H1 (cell line): ENCODE measurements around the gene LRRC72. TPM values are rescaled to one million over a fixed set of nuclear protein-coding genes. Genes with fewer than 3 reads are reported as not detected.

Experiments
- CTCF ChIA-PET: fragments of 300-600 bp; sonication (Branson Sonifier 250); formaldehyde crosslinking; loops from one replicate; lab custom pipeline; 2021; ENCODE audit not compliant: partially characterized antibody; lab: Charles Lee
- POLR2A ChIA-PET: fragments of 300-600 bp; sonication (Branson Sonifier 250); formaldehyde crosslinking; loops from one replicate; lab custom pipeline; 2021; ENCODE audit warnings: inconsistent platforms; ENCODE audit not compliant: partially characterized antibody; lab: Charles Lee
- DNase-seq, 2 experiments: peaks; one replicate each; pipeline versions ENCODE4 v3.0.0 to v3.0.0-alpha.2; 2010 to 2022; ENCODE audit warnings: low spot score in 2 of 2, low read depth in 1 of 2, mixed read lengths in 1 of 2
- FAIRE-seq: peaks from 2 replicates; lab custom pipeline; 2011; peaks lifted over from hg19 to GRCh38; lab: Jason Lieb, UNC
- H2AFZ ChIP-seq: 2 replicates; pipeline ENCODE4 v1.8.1; 2012; ENCODE audit warnings: low read length, inconsistent platforms
- H2AK5ac ChIP-seq: 2 replicates; pipeline ENCODE4 v1.6.1; 2013; ENCODE audit warnings: low read depth, low read length
- H2BK120ac ChIP-seq: replicated peaks from 2 replicates; pipeline ENCODE3; 2013; ENCODE audit warnings: low read depth, low read length, inconsistent platforms
- H2BK12ac ChIP-seq: 2 replicates; pipeline ENCODE4 v1.6.1; 2013; ENCODE audit warnings: low read depth, low read length
- H2BK15ac ChIP-seq: 2 replicates; pipeline ENCODE4 v1.6.1; 2013; ENCODE audit warnings: low read length
- H2BK20ac ChIP-seq: 2 replicates; pipeline ENCODE4 v1.6.1; 2013; ENCODE audit warnings: low read length
- H2BK5ac ChIP-seq: 2 replicates; pipeline ENCODE4 v1.6.1; 2013; ENCODE audit warnings: low read depth, low read length
- H3K14ac ChIP-seq: 2 replicates; pipeline ENCODE4 v1.6.1; 2013; ENCODE audit warnings: inconsistent platforms; ENCODE audit not compliant: insufficient read length
- H3K18ac ChIP-seq: 2 replicates; pipeline ENCODE4 v1.6.1; 2013; ENCODE audit warnings: low read length; ENCODE audit errors: extremely low read depth
- H3K23ac ChIP-seq: 2 replicates; pipeline ENCODE4 v1.6.1; 2013; ENCODE audit warnings: inconsistent platforms; ENCODE audit not compliant: insufficient read length
- H3K23me2 ChIP-seq: 2 replicates; pipeline ENCODE4 v1.6.1; 2013; ENCODE audit warnings: low read depth, low read length
- H3K27ac ChIP-seq: 2 replicates; pipeline ENCODE4 v1.6.1; 2011; ENCODE audit warnings: low read depth, low read length, inconsistent platforms
- H3K27me3 ChIP-seq, 4 experiments: replicated peaks in 1 of 4; 1 replicate in 1 of 4; 2 replicates in 3 of 4; pipeline versions ENCODE4 v1.6.1 to v1.8.1; 2011 to 2013; ENCODE audit warnings: low read length in 3 of 4, mild to moderate bottlenecking in 3 of 4, inconsistent platforms in 2 of 4, mixed read lengths in 2 of 4, moderate library complexity in 1 of 4; ENCODE audit not compliant: control insufficient read depth in 3 of 4, insufficient read depth in 3 of 4; ENCODE audit errors: extremely low read depth in 1 of 4
- H3K36me3 ChIP-seq, 4 experiments: 2 replicates each; pipeline versions ENCODE4 v1.6.1 to v1.8.1; 2011 to 2013; ENCODE audit warnings: mild to moderate bottlenecking in 4 of 4, low read length in 3 of 4, moderate library complexity in 2 of 4, control low read depth in 1 of 4, inconsistent platforms in 1 of 4; ENCODE audit not compliant: insufficient read depth in 4 of 4, control insufficient read depth in 2 of 4
- H3K4ac ChIP-seq: replicated peaks from 2 replicates; pipeline ENCODE3; 2013; ENCODE audit warnings: low read length, low read depth, mixed read lengths, inconsistent platforms; ENCODE audit not compliant: insufficient read length
- H3K4me1 ChIP-seq, 4 experiments: replicated peaks in 1 of 4; 1 replicate in 1 of 4; 2 replicates in 3 of 4; pipeline versions ENCODE4 v1.6.1 to v1.8.1; 2011 to 2013; ENCODE audit warnings: low read length in 3 of 4, inconsistent platforms in 2 of 4, mixed read lengths in 1 of 4; ENCODE audit not compliant: insufficient read depth in 4 of 4, control insufficient read depth in 3 of 4
- H3K4me2 ChIP-seq, 2 experiments: 2 replicates each; pipeline versions ENCODE4 v1.6.1 to v1.8.1; 2011 to 2013; ENCODE audit warnings: low read depth in 2 of 2, low read length in 2 of 2, control low read depth in 1 of 2, inconsistent platforms in 1 of 2, mild to moderate bottlenecking in 1 of 2; ENCODE audit not compliant: insufficient read depth in 1 of 2
- H3K4me3 ChIP-seq, 4 experiments: fragments of 200-600, 300-600 bp in 1 of 4; sonication (generic), shearing (Covaris generic), sonication (Bioruptor Twin) in 1 of 4; 2 replicates each; pipeline versions ENCODE4 v1.5.1 to v1.8.1; 2011 to 2016; ENCODE audit warnings: low read length in 4 of 4, low read depth in 3 of 4, control low read depth in 2 of 4, inconsistent platforms in 2 of 4, mild to moderate bottlenecking in 2 of 4, mixed read lengths in 1 of 4, moderate library complexity in 1 of 4; ENCODE audit not compliant: insufficient read depth in 2 of 4; ENCODE audit errors: extremely low read depth in 1 of 4
- H3K56ac ChIP-seq: replicated peaks from 2 replicates; pipeline ENCODE3; 2013; ENCODE audit warnings: low read depth, mild to moderate bottlenecking, mixed read lengths, low read length, inconsistent platforms; ENCODE audit not compliant: insufficient read length
- H3K79me1 ChIP-seq: 2 replicates; pipeline ENCODE4 v1.6.1; 2013; ENCODE audit warnings: low read depth, low read length, control low read depth
- H3K79me2 ChIP-seq, 2 experiments: 2 replicates each; pipeline versions ENCODE4 v1.6.1 to v1.8.1; 2012 to 2013; ENCODE audit warnings: low read length in 2 of 2, mild to moderate bottlenecking in 2 of 2, inconsistent platforms in 1 of 2; ENCODE audit not compliant: insufficient read depth in 2 of 2, control insufficient read depth in 1 of 2
- H3K9ac ChIP-seq, 4 experiments: replicated peaks in 1 of 4; 1 replicate in 1 of 4; 2 replicates in 3 of 4; pipeline versions ENCODE4 v1.6.1 to v1.8.1; 2011 to 2013; ENCODE audit warnings: low read depth in 3 of 4, low read length in 3 of 4, control low read depth in 2 of 4, mild to moderate bottlenecking in 2 of 4, moderate library complexity in 2 of 4, inconsistent platforms in 1 of 4; ENCODE audit errors: extremely low read depth in 1 of 4
- H3K9me3 ChIP-seq, 2 experiments: 2 replicates each; pipeline versions ENCODE4 v1.6.1 to v1.8.1; 2012 to 2013; ENCODE audit warnings: mild to moderate bottlenecking in 2 of 2, moderate library complexity in 2 of 2, control low read depth in 1 of 2, inconsistent platforms in 1 of 2, low read depth in 1 of 2, low read length in 1 of 2, mixed read lengths in 1 of 2; ENCODE audit not compliant: insufficient read depth in 2 of 2
- H4K20me1 ChIP-seq, 2 experiments: replicated peaks in 1 of 2; 2 replicates each; pipeline versions ENCODE3 to v1.8.1; 2011 to 2013; ENCODE audit warnings: inconsistent platforms in 2 of 2, low read length in 2 of 2, mild to moderate bottlenecking in 1 of 2; ENCODE audit not compliant: insufficient read depth in 2 of 2, control insufficient read depth in 1 of 2
- H4K5ac ChIP-seq: 2 replicates; pipeline ENCODE4 v1.6.1; 2013; ENCODE audit warnings: low read length, low read depth, mixed read lengths, inconsistent platforms; ENCODE audit not compliant: insufficient read length
- H4K8ac ChIP-seq: 2 replicates; pipeline ENCODE4 v1.8.0; 2013; ENCODE audit warnings: mild to moderate bottlenecking, moderate library complexity, low read length, inconsistent platforms; ENCODE audit not compliant: insufficient read depth; ENCODE audit errors: extremely low read depth
- H4K91ac ChIP-seq: replicated peaks from 2 replicates; pipeline ENCODE3; 2013; ENCODE audit warnings: low read length, mixed read lengths, inconsistent platforms; ENCODE audit not compliant: insufficient read length
- ATF2 ChIP-seq: IDR thresholded peaks from 2 replicates; pipeline ENCODE4 v1.6.1; 2012; ENCODE audit warnings: low read length, inconsistent platforms
- BCL11A ChIP-seq, 2 experiments: IDR thresholded peaks; one replicate each; pipeline ENCODE4 v1.6.1; 2011; ENCODE audit warnings: low read depth in 2 of 2, low read length in 2 of 2, mild to moderate bottlenecking in 2 of 2
- BRCA1 ChIP-seq: IDR thresholded peaks from 2 replicates; pipeline ENCODE4 v1.6.1; 2012; ENCODE audit warnings: low read depth, low read length, improper control_type of control experiment
- CBX5 ChIP-seq: fragments of 300-800, 300-1000 bp; sonication (generic); IDR thresholded peaks from 2 replicates; pipeline ENCODE4 v1.7.1; 2016; ENCODE audit warnings: antibody characterized with exemption, low read length, low read depth
- EP300 ChIP-seq, 2 experiments: IDR thresholded peaks; 1 replicate in 1 of 2; 2 replicates in 1 of 2; pipeline ENCODE4 v1.6.1; 2011 to 2012; ENCODE audit warnings: low read depth in 2 of 2, low read length in 2 of 2, mild to moderate bottlenecking in 2 of 2, borderline replicate concordance in 1 of 2, inconsistent platforms in 1 of 2, moderate library complexity in 1 of 2
- FOSL1 ChIP-seq: IDR thresholded peaks from 2 replicates; pipeline ENCODE4 v1.6.1; 2011; ENCODE audit warnings: mild to moderate bottlenecking, low read depth, low read length, moderate library complexity; ENCODE audit not compliant: insufficient read depth
- GABPA ChIP-seq: IDR thresholded peaks from 2 replicates; pipeline ENCODE4 v1.6.1; 2011; ENCODE audit warnings: mild to moderate bottlenecking, low read length, moderate library complexity, borderline replicate concordance; ENCODE audit not compliant: insufficient read depth
- HDAC2 ChIP-seq, 2 experiments: fragments of 300-600 bp in 1 of 2; sonication (generic) in 1 of 2; IDR thresholded peaks; 2 replicates each; pipeline ENCODE4 v1.6.1; 2011 to 2012; ENCODE audit warnings: low read depth in 2 of 2, low read length in 2 of 2, mild to moderate bottlenecking in 2 of 2, moderate library complexity in 2 of 2, borderline replicate concordance in 1 of 2, inconsistent platforms in 1 of 2
- NRF1 ChIP-seq: IDR thresholded peaks from 2 replicates; pipeline ENCODE4 v1.6.1; 2011; ENCODE audit warnings: mild to moderate bottlenecking, low read depth, low read length, improper control_type of control experiment
- RBBP5 ChIP-seq: IDR thresholded peaks from 2 replicates; pipeline ENCODE4 v1.7.1; 2012; ENCODE audit warnings: low read depth, mild to moderate bottlenecking, inconsistent platforms, low read length, moderate library complexity, borderline replicate concordance
- SIX5 ChIP-seq: IDR thresholded peaks from 2 replicates; pipeline ENCODE4 v1.6.1; 2011; ENCODE audit warnings: mild to moderate bottlenecking, low read depth, low read length
- TBP ChIP-seq: IDR thresholded peaks from 2 replicates; pipeline ENCODE4 v1.6.1; 2011; ENCODE audit warnings: low read depth, low read length, improper control_type of control experiment
- WGBS, 2 experiments: shearing (Covaris generic) in 1 of 2; methylation state at CpG; one replicate each; pipeline versions ENCODE4 v1.1.6 to v1.1.7; 2013 to 2015; ENCODE audit warnings: low lambda C conversion rate in 2 of 2, mixed read lengths in 2 of 2, inconsistent platforms in 1 of 2, low coverage in 1 of 2, missing lambda C conversion rate in 1 of 2; ENCODE audit not compliant: insufficient replicate concordance in 2 of 2, insufficient coverage in 1 of 2, insufficient read length in 1 of 2; ENCODE audit errors: extremely low coverage in 1 of 2, missing lambda C conversion rate in 1 of 2; 5-methylcytosine and 5-hydroxymethylcytosine counted together
- polyA plus RNA-seq, 7 experiments: library from polyadenylated mRNA; depleted of rRNA in 3 of 7; stranded (reverse) in 5 of 7; unstranded in 2 of 7; fragments of >200 nt in 5 of 7; fragments of 200-250 nt in 2 of 7; gene quantifications; 1 replicate in 5 of 7; 2 replicates in 1 of 7; 4 replicates in 1 of 7; pipeline versions ENCODE4 v1.2.1 to v1.2.3, GENCODE V29; 2011 to 2013; ENCODE audit warnings: missing spikeins in 2 of 7, mixed read lengths in 2 of 7
- total RNA-seq: library from RNA; stranded (reverse); fragmentation: NEBNext Ultra II Directional; extraction: Animal tissue kit (Norgen Biotek cat#: 25700); gene quantifications from 2 replicates; pipeline ENCODE4 v1.2.1, GENCODE V29; 2021

Gene LRRC72
- total and polyA plus RNA-seq, 2 of the 8 experiments (the other 6 are each of a cell fraction or from before 2014, with no cell fraction given): not detected

DNA sequence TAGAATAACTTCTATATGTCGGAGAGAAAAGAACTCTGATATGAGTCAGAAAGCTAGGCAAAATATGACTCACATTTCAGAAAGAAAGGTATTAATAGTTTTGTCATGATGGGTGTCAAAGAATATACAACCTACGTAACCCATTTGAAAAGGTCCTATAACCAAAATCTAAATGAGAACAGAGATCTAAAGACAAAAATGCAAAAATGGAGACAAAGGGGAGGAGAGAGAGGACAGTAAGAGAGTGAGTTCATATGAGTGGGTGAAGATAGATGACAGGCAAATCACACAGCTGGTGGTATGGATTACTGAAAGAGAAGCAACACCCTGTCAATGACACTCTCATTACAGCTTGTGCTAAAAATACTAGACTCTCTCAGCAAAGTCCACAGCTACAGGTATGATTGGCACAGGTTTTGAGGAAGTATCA lies 93.4 kb downstream of the LRRC72 start:
- FAIRE-seq (no peak), DNase-seq (no peak)
- Histone ChIP-seq H4K8ac (no peak overlapping the region), H3K79me2 (no peaks in the 10 kb centered on the region), H3K23ac (no peak overlapping the region), H3K36me3 (peaks cover 0 to 3% (median 0%) of the 10 kb centered on the region in 4 experiments; a peak in 1 of 8 replicates), H3K14ac (no peak overlapping the region), H3K9ac (no peak overlapping the region), H2BK12ac (no peak overlapping the region), H4K20me1 (no peaks in the 10 kb centered on the region), H3K4me3 (no peak overlapping the region), H3K18ac (no peak overlapping the region), H2BK20ac (no peak overlapping the region), H3K56ac (no peak overlapping the region), H2BK120ac (no peak overlapping the region), H3K9me3 (no peaks in the 10 kb centered on the region), H3K27ac (no peak overlapping the region), H3K79me1 (no peaks in the 10 kb centered on the region), H3K4me1 (peaks cover 0 to 5% (median 2%) of the 10 kb centered on the region in 4 experiments; a peak in 2 of 7 replicates), H2BK5ac (no peak overlapping the region), H3K23me2 (no peaks in the 10 kb centered on the region), H4K5ac (no peak overlapping the region), H2AFZ (no peak overlapping the region), H3K4ac (no peak overlapping the region), H2AK5ac (no peak overlapping the region), H3K27me3 (no peaks in the 10 kb centered on the region), H3K4me2 (no peak overlapping the region), H2BK15ac (no peak overlapping the region), H4K91ac (no peak overlapping the region)
- 90% methylated on average over 2 of the region's 2 CpGs; no CpG with 5 or more reads in 1 of the 2 experiments for WGBS, 2 experiments
- ChIA-PET POLR2A (no interaction called here), CTCF (interaction anchor here (0.6 to 3.3 kb wide), 3 partner anchors 8 to 528 kb away, joined by 3 to 11 read pairs (median 4); no protein-coding TSS in a partner anchor)
- no peak for TF ChIP-seq EP300 (IDR thresholded peaks at IDR 0.05; ENCODE audit: borderline replicate concordance in 1 of 2, low read depth in 2 of 2, low read length in 2 of 2)
- no peak for TF ChIP-seq RBBP5
- TF ChIP-seq CBX5: no peak
- TF ChIP-seq NRF1: no peak
- TF ChIP-seq ATF2: no peak
- no peak for TF ChIP-seq TBP
- no peak for TF ChIP-seq FOSL1
- TF ChIP-seq BRCA1: no peak
- TF ChIP-seq GABPA: no peak
- TF ChIP-seq BCL11A (IDR thresholded peaks at IDR 0.05; ENCODE audit: low read depth in 2 of 2, low read length in 2 of 2): no peak
- no peak for TF ChIP-seq HDAC2 (IDR thresholded peaks at IDR 0.05; ENCODE audit: borderline replicate concordance in 1 of 2, low read depth in 2 of 2, low read length in 2 of 2)
- no peak for TF ChIP-seq SIX5
